Astrocyte of the spinal cord (primary cell): Measurements from ENCODE around the gene CDC42BPB.
A peak's percentile ranks its signal among the peaks of the same experiment; 100 is the strongest.

Experiments used
- DNase-seq: peaks from one replicate; pipeline ENCODE4 v3.0.0; 2011; ENCODE audit warnings: low read depth, low spot score
- H3K4me3 ChIP-seq: 2 replicates; pipeline ENCODE4 v1.5.1; 2011; ENCODE audit warnings: low read depth, mild to moderate bottlenecking, low read length, moderate library complexity
- in situ Hi-C: cut with HindIII; loops from 2 replicates; pipeline ENCODE4 v1.10.0; 2017; ENCODE audit warnings: low sequenced_read_pairs
- TF ChIP-seq, protein P1 (sequence below): IDR thresholded peaks from 2 replicates; pipeline ENCODE4 v1.5.1; 2012; ENCODE audit warnings: low read depth, mild to moderate bottlenecking, low read length, inconsistent platforms

Gene CDC42BPB

DNA sequence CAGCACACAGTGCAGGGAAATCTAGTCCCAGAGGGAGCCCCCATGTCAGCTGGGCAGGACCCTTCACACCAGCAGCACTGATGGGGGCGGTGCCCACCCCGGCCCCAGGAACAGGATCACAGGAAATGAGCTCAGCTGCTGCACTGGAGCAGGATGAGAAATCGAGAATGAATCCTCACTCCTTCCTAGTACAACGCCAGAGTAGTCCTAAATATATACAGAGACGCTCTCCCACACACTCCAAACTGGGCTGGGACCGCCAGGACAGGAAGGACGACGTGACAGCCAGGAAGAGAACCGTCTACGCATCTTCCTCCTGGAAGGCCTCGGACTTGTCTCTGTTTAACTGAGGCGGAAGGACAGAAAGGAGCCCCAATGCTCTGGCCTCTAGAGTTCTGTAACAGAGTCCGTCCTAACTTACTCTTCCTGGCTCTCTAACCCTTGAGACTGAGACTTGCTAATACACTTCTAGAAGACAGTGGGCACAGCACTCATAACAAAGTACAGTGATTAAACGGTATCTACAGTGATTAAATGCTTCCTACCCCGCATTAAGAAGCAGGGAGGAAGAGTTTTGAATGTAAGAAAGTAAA lies 33.4 kb downstream of the CDC42BPB start:
- in situ Hi-C loops: no loop called here
- H3K4me3 ChIP-seq: peak overlapping the region; percentile 18
- TF ChIP-seq, protein P1, sequence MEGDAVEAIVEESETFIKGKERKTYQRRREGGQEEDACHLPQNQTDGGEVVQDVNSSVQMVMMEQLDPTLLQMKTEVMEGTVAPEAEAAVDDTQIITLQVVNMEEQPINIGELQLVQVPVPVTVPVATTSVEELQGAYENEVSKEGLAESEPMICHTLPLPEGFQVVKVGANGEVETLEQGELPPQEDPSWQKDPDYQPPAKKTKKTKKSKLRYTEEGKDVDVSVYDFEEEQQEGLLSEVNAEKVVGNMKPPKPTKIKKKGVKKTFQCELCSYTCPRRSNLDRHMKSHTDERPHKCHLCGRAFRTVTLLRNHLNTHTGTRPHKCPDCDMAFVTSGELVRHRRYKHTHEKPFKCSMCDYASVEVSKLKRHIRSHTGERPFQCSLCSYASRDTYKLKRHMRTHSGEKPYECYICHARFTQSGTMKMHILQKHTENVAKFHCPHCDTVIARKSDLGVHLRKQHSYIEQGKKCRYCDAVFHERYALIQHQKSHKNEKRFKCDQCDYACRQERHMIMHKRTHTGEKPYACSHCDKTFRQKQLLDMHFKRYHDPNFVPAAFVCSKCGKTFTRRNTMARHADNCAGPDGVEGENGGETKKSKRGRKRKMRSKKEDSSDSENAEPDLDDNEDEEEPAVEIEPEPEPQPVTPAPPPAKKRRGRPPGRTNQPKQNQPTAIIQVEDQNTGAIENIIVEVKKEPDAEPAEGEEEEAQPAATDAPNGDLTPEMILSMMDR: no peak

DNA sequence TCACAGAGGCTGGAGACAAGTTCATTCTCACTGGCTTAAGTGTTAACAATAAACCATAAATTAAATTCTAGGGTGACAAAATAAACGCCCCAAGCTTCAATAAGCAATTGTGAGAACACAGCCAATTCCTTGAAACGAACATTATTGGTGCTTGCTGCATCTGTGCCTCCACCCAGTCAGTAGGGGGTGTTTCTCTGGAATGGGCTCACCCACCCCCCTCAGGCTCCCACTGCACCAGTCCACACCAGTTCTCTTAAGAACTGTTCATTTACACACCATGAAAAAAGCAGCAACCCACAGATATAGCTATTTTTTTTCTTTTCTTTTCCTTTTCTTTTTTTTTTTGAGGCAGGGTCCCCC lies 34.7 kb downstream of the CDC42BPB start:
- TF ChIP-seq, protein P1: peak; percentile 10

More for the DNA sequence above, 33.4 kb downstream of the CDC42BPB start:
- peak; percentile 59 for DNase-seq

DNA sequence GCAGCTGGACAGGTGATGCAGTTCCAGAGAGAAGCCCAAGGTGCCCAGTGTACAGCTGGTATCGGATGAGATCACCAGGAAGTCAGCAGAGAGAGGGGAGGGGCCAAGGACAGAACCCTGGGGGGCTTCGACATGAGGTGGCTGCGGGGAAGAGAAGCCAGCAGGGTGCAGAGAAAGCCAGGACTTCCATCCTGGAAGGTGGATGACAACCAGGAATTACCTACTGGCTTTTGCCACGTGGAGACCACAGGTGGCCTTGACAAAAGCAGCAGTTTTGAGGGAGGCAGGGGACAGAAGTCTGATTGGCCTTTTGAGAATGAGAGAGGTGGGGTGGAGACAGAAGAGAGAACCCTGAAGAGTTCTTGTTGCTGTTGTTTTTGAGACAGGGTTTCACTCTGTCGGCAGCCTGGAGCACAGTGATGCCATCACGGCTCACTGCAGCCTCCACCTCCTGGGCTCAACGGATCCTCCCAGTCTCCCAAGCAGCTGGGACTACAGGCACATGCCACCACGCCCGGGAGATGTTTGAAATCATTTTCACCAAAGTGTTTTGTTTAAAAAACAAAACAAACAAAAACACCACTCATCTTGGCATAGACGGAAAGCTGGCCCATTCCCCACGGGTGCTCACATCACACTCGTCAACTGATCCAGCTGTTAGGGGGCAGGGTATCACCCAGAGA lies 35.2 kb downstream of the CDC42BPB start:
- TF ChIP-seq, protein P1: no peak
- peak; percentile 27 for DNase-seq
- no peak overlapping the region for H3K4me3 ChIP-seq
- in situ Hi-C loops: no loop called here

More for the DNA sequence above, 34.7 kb downstream of the CDC42BPB start:
- in situ Hi-C loops: no loop called here
- no peak overlapping the region for H3K4me3 ChIP-seq
- DNase-seq: no peak

DNA sequence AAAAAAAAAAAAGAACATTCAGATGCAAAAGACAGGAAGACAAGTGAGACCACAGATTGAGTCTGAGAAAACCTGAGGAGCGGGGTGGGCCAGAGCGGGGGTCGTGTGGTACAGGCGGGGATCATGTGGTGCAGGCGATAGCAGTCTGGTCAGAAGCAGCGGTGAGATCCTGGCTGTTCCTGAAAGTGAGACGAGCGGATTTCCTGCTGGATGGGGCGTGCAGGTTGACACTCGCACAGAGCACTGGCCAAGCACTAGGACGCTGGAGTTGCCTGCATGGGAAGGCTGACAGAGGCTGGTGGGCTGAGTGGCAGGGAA lies 35.7 kb downstream of the CDC42BPB start:
- in situ Hi-C loops: no loop called here
- TF ChIP-seq, protein P1: no peak
- DNase-seq: no peak
- no peak overlapping the region for H3K4me3 ChIP-seq

DNA sequence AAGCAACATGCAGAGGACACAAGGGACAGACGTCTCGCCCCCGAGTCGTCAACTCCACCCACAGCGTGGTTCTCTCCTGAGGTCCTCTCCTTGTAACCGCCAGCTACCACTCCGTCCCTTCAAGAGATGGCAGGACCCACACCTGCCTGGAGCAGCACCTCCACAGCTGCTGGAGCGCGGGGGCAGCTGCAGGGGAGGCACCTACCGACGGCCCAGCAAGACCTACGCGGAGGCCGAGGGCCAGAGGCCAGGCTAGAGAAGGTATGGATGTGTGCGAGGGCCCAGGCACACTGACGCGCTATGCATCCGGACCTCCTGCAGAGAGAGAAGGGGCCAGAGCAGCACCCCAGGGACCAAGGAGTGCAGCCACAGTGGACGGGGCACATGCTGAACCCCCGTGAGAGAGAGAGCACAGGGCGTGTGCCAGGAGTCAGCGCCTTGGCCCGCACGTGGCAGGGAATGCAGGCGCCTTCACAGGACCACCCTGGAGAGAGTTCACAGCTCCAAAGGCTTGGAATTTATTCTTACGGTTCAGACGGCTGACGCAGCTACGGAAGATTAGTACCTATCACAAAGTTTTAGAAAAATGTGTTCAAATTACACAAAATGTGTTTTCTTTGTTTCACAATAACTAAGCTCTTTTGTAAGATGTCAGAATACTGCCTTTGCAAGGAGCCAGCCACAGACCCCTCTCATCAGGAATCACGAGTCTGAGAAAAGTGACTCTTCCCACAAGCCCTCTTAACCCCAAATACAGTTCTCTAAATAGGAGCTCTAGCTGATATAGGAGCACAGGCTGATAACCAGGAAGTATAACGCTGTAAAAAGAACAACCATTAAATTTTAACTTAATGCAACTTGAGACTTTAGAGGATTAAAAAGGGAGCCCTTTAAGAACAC lies 36.8 kb downstream of the CDC42BPB start:
- in situ Hi-C loops: no loop called here
- TF ChIP-seq, protein P1: no peak
- no peak for DNase-seq
- H3K4me3 ChIP-seq: no peak overlapping the region

DNA sequence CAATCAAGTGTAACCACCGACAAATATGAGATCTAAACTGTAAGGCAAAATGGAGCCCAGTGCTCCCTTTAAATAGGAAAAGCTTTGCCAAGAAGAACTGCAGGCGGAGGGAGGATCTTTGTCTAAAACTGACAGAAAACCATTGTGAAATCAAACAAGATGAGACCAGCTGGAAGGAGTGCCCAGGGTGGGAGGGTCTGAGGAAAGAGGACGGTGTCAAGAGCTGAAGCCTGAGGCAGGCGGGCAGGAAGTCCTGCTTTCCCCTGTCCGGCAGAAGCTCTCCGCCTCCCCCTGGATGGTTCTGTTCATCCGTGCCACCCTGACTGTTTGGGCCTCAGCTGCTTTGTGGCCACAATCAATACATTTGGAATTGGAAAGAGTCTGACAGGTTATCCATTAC lies 37.5 kb downstream of the CDC42BPB start:
- no peak for DNase-seq
- H3K4me3 ChIP-seq: no peak overlapping the region
- in situ Hi-C loops: no loop called here
- TF ChIP-seq, protein P1: no peak
